Cerebellar cortex (tissue), 1 donor: ENCODE data around the gene NR6A1.

Source experiments
- DNase-seq: peaks from one replicate; pipeline ENCODE4 v3.0.0-alpha.2; 2015; ENCODE audit warnings: low spot score

NR6A1 gene

DNA sequence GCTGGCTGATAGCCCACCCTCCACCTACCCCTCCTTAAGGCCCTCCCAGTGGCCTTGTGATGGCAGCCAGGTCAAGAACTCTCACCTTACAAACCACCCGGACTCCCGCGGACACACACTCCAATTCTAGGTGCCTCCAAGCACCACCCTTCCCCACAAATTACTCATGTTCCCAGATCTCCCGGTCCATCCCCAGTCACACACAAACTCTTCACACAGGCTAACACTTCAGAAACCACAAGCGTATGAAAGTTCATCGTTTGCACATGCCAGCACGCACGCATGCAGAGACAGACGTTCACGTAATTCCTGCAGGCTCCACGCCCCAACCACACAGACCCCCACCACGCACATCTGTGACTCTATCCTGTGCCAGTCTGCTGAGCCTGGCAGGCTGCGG lies 281.9 kb downstream of the NR6A1 start:
- no peak for DNase-seq

DNA sequence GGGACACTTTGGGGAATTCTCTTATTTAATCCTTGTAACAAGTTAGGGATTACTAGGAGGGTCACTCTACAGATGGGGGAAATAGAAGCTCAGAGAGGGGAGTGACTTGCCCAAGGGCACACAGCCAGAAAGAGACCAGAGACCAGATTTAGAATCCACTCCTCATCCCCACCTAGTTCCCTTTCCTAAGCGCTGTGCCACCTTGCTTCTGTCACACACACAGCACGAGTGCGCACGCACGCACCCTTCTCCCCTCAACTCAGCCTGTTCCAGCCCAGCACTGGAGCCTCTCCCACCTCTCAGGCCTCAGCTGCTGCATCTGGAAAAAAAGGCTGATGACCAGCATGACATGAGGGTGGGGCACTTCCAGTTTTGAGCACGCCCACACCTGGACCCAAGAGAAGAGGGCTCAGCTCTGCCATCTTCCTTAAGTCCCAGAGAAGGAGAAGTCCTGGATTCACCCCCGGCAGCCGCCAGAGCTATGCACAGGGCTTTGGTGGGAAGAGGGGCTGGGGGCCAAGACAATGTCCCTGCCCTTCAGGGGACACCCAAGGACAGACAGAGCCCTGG lies 282.4 kb downstream of the NR6A1 start:
- DNase-seq, result no peak

DNA sequence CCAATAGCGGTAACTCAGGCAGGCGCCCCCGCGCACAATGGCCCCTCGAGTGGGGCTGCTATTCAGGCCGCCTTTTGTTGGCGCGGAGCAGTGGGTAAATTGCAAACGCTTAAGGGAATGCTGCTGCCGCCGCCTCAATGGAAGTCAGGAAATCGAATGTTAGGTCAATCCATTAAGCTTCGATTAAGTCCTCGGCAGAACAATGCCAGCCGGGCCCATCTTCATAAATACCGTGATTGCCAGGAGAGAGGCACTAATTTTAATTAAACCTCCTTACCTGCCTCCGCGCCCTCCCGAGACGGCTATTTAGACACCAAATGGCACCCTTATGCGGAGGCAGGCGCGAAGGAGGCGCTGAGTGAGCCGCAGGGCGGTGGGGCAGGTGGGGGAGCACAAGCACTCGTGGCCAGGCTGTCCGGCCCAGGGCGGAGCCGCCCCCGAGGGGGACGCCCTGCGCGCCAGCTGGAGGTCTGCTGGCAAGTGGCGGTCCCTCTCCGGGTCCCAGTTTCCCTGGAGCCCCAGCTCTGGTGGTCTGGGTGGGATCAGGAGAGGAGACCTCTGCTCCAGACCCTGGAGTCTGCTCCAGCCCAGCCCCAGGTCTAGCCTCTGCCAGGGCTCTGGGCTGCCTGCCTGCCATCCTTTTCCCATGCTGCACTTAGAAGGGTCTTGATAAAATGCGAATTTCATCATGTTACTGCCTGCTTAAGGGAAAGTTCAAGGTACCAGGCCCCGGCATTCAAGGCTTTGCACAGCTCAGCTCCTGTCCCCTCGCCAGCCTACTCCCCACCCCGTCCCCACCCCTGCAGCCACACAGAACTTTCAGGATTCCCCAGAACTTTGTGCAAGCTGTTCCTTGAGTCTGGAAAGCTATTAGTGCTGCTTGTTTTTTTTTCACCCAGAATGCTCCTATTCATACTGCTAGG lies 283.6 kb downstream of the NR6A1 start:
- no peak for DNase-seq

DNA sequence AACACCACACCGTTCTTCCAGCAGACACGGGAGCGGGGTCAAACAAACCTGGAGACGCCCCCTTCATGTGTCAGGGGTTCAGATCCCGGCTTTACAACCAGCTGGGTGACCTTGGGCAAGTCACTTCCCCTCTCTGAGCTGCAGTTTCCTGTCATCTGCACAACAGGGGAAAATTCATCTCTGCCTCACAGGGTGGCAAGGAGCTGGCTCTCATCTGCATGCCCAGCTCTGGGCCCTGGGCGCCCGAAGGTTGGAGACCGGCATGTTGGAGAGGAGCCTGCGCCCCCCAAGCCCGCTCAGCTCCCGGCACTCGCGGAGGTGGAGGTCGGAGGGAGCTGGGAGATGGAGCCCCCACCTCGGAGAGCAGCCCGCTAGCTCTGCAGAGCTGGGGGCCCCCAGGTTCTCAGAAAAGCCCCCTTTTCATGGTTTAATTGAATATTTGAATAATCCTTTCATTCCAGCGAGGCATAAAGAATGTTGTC lies 284.3 kb downstream of the NR6A1 start:
- DNase-seq, result no peak

DNA sequence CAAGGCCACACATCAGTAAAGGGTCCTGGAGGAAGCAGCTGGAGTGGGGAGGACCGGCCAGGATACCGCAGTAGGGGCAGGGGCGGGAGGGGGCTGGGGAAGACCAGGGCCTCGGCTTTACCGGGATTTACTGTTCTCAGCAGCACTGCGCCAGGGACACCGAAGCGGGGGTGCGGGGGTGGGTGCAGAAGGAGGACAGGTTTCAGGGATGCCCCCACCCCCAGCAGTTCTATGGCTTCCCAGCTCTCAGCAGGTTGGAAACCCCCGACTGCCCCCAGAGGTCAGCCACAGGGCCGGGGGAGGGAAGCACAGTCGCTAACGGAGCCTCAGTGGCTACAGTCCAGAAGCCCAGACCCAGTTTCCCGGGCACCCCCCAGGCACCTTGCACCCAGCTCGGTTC lies 285.2 kb downstream of the NR6A1 start:
- no peak for DNase-seq

DNA sequence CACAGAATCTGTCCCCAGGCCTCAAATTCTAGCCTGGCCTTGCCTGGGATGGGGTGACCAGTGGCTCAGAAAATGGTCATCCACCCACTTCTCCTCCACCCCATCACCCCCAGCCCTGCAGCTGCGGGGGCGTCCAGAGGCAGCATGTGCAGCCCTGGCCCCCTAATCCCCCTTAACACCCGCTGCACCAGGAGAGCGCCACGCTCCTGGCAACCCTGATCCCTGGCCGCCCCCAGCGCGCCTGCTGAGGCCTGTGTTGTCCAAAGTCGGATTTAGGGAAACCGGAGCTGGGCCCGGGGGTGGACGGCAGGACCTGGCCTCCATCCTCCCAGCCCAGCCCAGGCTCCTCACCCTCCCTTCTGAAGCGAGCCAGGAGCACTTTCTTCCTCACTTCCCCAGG lies 285.9 kb downstream of the NR6A1 start:
- no peak for DNase-seq

DNA sequence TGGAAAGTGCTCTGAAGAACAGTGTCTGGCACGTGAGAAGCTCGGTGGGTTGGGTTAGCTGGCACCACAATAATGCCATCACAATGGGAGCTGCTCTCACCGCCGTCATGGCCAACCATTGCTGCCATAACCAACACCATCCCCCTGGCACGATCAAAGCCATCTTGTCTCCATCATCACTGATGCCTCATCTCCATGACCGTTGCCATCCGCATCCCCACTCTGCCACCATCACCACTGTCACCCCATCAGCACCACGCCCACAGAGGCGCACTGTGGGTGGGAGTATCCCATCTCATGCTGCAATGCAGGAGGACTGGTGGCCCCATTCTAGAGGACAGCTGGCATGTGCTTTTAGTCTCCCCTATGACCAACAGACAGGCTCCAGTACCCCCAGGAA lies 287.6 kb downstream of the NR6A1 start:
- DNase-seq, result no peak

DNA sequence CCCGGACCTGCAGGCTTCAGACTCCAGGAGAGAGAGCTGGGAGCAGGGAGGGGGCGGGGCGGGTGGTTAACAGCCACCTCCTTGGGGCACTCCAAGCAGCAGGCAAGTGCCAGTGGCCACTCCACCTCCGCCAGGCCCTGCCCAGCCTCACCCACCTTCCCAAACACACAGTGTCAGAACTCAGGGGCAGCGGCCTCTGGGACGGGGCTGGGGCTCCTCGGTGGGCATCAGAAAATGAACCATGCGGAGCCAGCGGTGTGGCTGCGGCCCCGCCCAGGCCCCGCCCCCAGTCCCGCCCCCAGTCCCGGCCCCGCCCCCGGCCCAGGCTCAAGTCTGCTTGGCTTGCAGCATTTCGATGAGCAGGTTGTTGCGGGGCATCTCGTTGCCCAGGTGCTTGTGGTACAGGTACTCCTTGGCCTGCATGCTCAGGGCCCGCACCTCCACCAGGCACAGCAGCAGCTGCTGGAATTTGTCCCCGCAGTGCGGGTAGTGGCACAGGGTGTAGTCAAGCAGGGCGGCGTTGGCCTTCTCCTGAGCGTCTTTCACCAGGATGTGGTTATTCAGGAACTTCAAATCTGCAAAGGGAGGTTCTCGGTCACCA lies 288.6 kb downstream of the NR6A1 start:
- DNase-seq, result no peak

DNA sequence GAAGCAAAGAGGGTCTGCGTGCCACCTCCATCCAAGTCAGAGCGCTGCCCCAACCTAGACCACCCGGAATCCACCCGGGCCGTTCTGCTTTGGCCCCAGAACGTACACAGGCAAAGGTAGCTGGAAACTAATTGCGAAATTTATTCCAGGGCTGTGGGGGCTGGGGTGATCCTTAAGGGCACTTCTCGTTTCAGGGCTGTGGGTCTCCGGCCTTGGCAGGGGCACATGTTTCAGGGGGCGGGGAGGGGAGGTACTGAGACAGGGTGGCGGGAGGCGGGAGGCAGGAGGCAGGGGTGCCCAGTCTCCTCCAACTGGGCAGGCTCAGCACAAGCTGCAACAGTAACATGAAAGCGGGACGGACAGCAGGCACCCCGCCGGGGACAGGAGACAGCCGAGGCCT lies 290.0 kb downstream of the NR6A1 start:
- no peak for DNase-seq

DNA sequence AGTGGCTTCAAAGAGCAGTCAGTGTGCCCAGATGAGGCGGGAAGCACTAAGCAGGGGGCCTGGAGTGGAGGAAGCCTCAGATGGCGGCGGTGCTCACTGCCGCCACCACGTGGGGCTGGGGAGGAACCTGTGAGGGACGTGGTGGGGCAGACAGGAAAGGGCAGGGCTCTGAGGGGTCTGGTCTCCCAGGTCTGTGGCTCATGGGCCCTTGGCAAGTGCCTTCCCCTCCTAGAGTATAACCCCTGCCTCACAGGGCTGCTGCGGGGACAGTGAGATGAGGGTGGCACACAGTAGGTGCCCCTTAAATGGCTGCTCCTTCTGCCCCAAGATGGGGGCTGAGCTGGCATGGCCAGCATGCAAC lies 290.5 kb downstream of the NR6A1 start:
- DNase-seq, result peak; percentile 42

DNA sequence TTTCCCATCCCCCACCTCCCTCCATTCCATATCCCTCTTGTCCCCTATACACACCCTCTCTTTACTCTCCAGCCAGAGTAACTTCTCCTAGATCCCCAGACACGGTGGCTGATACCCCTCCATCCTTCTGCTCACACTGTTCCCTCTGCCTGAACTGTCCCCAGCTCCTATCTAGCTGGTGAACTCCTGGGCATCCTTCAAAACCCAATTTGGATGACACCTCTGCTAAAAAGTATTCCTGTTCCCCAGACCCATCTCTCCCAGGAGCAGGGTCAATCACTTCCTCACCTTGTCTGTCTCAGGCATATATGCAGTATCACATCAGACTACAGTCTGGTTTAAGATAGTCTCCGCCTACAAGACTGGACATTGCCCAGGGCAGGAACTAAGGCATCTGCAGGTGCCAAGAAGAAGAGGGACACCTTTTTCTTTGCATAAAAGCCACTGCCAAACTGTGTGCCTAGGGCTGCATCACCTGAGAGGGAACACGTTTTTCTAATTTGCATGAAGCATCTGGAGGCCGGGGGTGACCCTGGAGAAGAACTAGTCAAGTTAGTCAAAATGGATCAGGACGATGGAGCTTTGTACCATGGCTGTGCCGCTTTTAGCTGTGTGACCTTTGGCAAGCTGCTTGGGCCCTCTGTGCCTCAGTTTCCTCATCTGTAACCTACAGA lies 291.0 kb downstream of the NR6A1 start:
- no peak for DNase-seq

DNA sequence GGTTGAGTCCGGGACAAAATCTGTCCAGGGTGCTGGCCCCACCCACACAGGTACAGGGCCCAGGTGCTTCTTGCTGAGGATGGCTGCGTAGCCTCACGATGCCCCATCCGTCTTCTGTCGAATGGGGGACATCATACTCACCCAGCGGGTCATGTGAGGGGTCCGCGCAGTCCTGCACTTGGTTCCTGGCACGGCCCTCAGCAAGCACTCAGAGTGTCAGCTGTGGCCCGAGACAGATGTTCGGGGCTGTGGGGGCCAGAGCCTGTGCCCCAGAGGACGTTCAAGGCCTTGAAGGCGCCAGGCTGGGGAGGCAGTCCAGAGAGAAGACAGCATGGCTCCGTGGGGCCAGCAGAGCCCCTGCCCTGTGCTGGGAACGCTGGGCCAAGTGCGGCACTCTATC lies 291.7 kb downstream of the NR6A1 start:
- DNase-seq, result no peak

DNA sequence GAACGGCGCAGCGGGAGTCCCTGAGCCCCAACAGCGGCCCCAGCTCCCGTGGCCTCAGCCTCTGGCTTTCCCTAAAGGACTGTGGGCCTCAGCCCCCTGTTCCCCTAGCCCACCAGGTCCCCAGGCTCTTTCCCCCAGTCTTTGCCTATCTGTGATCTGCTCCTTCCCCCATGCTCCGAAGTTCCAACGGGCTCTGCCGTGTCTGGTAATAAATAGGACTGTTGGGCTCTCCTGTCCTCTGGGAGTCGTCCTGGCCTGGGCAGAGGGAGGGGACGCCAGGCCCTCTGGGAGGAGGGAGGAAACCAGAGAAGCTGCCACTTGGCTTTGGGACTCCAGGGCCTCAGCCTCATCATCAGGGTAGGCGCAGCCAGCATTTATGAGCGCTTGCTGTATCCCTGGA lies 292.8 kb downstream of the NR6A1 start:
- DNase-seq, result peak; percentile 24

DNA sequence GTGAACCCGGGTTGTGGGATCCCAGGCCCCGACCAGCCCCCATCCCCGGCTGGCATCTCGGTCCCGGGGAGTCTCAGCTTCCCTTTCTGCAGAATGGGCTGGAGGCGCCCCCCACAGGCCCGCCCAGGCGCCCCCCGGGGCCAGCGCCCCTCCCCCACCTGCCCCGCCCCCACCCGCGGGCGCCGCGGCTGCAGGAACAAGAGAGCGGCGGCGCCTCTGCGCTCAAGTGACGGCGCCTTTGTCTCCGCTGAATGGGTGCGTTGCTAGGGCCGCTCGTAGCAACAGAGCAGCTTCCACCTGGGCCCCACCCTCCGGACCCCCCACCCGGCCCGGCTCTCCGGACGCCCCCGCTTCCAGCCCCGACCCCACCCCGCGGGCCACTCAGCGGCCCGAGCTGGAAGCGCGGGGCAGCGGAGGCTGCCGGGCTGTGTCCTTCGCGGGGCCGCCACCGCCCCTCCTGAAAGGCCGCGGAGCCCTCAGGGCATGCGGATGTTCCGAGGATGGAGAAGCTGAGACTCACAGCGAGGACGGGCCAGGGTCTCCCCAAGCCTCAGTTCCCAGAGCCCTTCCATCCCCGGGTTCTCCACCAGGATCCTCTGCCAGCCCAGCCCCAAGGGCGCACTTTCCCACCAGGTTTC lies 293.3 kb downstream of the NR6A1 start:
- no peak for DNase-seq

DNA sequence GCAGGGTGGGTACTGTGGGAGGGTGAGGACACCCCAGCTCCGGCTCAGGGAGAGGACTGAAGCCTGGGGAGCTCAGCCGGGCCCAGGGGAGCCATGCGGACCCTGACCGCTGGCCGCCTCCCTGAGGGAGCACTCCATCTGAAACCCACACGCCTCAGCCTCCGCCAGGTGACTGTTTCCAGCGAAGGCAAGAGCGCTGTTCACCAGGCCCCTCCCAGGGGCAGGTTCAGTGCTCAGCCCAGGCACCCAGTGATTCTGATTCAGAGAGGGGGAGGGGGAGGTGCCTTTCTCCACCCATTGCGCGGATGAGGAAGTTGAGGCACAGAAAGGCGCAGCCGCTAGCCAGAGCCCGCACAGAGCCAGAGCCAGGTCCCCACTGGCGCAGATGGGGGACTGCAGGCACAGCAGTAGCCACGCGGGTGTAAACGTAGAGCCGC lies 293.9 kb downstream of the NR6A1 start:
- no peak for DNase-seq

DNA sequence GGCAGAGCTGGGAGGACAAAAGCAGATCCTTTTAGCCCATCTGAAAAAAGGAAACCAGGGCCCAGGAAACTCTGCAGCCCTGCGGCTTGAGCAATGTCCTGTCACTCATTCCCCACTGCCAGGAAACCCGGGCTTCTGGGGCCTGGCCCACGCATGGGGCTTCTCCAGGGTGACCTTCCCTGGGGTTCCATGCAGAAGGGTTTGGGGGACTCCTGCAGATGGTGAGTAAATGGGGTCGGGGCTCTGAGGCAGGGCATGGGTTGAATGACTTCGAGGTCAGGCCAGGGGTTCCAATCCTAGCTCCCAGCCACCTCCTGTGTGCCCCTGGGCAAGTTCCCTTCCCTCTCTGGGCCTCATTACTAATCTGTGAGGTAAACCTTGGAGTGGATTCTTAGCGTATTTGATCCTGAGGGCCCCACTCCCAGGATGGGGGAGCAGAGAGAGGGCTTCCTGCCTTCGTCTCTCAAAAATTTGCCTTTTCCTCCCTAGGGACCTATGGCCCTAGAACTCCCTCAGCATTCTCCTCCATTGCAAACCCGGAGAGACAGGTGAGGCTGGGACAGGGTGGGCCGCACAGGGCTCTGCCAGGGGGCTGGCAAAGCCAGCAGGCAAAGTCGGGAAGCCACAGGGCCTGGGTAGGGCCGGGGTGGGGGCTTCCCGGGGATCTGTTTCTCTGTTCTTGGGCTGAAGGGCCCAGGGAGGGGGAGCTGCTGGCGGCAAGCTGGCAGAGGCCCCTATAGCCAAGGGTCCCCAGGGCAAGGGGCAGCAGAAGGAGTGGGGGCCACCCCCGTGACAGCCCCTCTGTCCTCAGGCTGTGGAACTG lies 295.0 kb downstream of the NR6A1 start:
- DNase-seq, result no peak

DNA sequence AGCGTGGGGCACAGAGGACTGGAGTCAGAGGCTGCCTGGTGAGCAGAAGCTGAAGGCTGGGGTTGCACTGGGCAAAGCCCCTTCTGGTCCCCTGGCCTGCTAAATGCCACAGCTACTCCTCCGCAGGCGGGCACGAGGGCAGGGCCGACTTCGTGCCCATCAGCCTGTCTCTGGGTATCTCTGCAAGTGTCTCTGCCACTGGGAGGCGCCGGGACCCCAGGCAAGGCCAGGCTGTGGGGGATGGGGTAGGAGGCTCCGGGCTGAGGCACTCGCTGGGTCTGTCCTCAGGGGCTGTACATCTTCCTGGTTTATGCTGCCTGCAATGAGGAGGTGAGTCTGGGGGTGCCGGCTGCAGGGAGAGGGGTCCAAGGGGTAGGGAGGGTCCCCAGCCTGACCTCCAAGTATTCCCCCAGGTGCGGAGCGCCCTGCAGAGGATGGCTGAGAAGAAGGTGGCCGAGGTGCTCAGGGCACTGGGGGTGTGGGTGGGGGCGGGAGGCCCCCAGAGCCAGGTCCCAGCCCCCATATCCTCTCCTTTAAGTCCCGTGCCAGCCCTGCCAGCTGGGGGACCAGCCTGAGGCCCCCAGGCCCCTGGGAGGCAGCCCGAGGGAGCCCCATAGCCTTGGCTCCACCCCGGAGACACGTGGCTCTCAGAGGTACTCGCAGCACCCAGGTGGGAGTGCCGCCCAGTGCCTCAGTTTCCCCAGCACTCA lies 295.8 kb downstream of the NR6A1 start:
- DNase-seq, result no peak

DNA sequence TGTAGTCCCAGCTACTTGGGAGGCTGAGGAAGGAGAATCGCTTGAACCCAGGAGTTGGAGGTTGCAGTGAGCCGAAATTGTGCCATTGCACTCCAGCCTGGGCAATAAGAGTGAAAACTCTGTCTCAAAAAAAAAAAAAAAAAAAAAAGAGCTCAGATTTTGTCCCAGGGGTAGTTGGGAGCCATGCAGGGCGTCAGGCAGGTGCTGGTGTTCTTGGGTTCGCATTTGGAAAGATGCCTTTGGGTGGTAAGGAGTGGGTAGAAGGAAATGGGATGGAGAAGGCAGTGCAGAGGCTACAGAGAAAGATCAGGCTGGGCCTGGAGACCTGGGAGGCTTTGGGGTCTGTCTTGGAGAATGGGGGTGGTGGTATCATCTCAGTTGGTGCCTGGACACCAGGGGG lies 297.0 kb downstream of the NR6A1 start:
- DNase-seq, result no peak

DNA sequence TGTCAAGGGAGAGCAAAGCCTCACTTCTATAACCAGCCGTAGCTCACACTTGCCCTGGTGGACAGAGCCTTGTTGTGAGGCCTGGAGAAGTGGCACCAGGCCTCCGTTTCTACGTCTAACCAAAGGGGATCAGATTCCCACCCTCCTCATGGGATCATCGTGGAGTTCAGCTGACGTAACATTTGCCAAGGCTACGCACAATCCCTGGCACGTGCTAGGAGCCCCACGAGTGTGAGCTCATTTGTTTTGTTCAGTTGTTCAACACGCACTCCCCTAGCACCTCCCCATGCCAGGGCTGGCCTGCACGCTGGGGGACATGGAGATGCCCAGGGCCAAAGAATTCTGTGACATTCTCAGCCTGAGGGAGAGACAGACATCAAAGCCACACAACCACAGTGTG lies 297.8 kb downstream of the NR6A1 start:
- DNase-seq, result no peak

DNA sequence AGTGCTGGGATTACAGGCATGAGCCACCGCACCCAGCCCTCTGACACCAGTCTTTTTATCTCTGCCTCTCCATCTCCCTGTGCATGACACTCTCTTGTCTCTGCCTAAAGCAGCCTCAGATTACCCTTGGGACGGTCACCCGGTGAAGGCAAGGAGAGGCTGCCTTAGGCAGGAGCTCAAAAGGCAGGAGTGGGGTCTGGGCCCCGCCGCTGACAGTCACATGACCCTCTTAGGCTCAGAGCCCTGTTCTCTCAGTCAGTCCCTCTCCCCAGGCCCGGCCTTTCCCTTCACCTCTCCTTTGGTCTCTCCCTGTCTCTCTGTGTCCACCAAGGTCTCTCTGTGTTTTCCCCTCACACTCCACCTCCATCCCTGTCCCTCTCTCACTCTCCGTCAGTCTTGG lies 298.3 kb downstream of the NR6A1 start:
- no peak for DNase-seq

DNA sequence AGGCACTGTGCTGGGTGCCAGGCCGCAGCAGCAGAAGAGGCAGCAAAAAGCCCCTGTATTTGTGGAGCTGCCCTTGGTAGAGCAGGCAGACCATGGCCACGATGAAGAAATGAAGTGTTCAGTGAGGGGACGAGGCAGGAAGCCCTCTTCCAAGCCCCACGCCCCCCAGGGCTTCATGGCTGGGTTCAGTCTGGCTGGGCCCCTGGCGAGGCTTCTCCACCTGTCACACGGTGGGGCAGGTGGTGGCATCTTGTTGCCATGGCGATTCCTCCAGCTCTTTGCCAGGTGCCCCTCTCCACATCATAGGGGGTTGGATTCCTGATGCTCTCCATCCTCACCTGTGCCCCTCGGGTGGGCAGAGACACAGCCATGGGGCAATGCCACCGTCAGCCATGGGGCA lies 299.4 kb downstream of the NR6A1 start:
- no peak for DNase-seq
